Activated CD4-positive, alpha-beta memory T cell treated with anti-CD3 and anti-CD28 coated beads, Interleukin-2, amount 10 ng/mL, durations not matched to agents 7 days and 5 days (primary cell): ENCODE results near the gene SPG21. TPM values are rescaled to one million over a fixed set of nuclear protein-coding genes. Genes with fewer than 3 reads are reported as not detected.

Source experiments
- CTCF ChIA-PET: fragments of 350-600 bp; sonication (Branson Sonifier 250); formaldehyde crosslinking; loops from one replicate; lab custom pipeline; 2021; ENCODE audit warnings: antibody characterized with exemption, inconsistent platforms; lab: Charles Lee
- POLR2A ChIA-PET: fragments of 350-600 bp; sonication (Branson Sonifier 250); formaldehyde crosslinking; loops from one replicate; lab custom pipeline; 2021; ENCODE audit warnings: antibody characterized with exemption; lab: Charles Lee
- DNase-seq: peaks from one replicate; pipeline ENCODE4 v3.0.0-alpha.2; 2020
- H3K27ac Mint-ChIP-seq: one replicate; pipeline ENCODE4 v1.8.0; 2021; ENCODE audit warnings: mild to moderate bottlenecking, mixed read lengths
- H3K27me3 Mint-ChIP-seq: one replicate; pipeline ENCODE4 v1.8.0; 2021; ENCODE audit warnings: mixed read lengths
- H3K36me3 Mint-ChIP-seq: one replicate; pipeline ENCODE4 v1.8.0; 2021; ENCODE audit warnings: low read depth, mixed read lengths
- H3K4me1 Mint-ChIP-seq: one replicate; pipeline ENCODE4 v1.8.0; 2021; ENCODE audit warnings: mixed read lengths
- H3K4me3 Mint-ChIP-seq: one replicate; pipeline ENCODE4 v1.8.0; 2021; ENCODE audit warnings: mild to moderate bottlenecking, mixed read lengths
- H3K9me3 Mint-ChIP-seq: one replicate; pipeline ENCODE4 v1.8.0; 2021; ENCODE audit warnings: mixed read lengths
- total RNA-seq, 2 experiments: library from RNA; stranded (reverse); gene quantifications; one replicate each; pipeline ENCODE4 v1.2.3, GENCODE V29; 2021

The SPG21 gene
- total RNA-seq, 2 experiments from 2014 or later: 55.6 to 57.2 TPM

DNA sequence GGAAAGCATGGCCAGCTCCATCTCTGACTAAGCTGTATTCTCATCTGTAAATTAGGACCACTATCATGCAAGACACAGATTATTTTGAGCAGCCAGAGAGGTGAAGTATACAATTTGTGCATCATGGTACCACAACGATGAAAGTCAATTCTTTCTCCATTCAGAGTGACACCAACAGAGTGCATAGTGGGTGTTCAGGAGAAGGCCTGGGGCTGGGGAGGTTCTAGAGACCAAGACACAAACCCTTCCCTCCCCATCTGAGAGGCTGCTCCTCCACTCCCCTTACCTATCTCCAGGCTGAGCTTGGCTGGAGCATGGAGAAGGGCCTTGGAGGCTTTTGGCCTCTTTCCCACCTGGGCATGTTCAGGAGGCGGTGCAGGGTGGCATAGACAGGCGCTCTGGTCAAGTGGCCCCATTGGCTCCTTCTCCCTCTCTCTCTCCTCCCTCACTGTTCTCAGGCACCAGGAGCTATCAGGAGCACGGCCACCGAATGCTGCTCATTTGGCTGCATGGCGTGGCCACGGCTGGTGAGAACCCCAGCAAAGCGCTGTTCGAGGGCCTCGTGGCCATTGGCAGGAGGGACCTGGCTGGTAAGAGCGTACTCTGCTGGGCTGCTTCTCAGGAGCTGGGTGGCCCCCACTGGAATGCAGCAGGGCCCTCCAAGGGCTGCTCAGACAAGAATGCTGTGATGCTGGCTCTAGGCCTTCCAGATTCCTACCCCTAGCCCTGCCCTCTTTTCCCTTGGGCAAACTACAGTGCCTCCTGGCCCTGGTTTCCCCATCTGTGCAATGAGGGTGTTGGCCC is 40.1 kb downstream of the SPG21 start:
- H3K4me3 Mint-ChIP-seq: no peak overlapping the region
- H3K27me3 Mint-ChIP-seq: no peaks in the 10 kb centered on the region
- CTCF ChIA-PET: no interaction called here
- H3K36me3 Mint-ChIP-seq: no peaks in the 10 kb centered on the region
- no peaks in the 10 kb centered on the region for H3K9me3 Mint-ChIP-seq
- POLR2A ChIA-PET: no interaction called here
- no peak for DNase-seq
- no peak overlapping the region for H3K27ac Mint-ChIP-seq
- H3K4me1 Mint-ChIP-seq: no peaks in the 10 kb centered on the region

DNA sequence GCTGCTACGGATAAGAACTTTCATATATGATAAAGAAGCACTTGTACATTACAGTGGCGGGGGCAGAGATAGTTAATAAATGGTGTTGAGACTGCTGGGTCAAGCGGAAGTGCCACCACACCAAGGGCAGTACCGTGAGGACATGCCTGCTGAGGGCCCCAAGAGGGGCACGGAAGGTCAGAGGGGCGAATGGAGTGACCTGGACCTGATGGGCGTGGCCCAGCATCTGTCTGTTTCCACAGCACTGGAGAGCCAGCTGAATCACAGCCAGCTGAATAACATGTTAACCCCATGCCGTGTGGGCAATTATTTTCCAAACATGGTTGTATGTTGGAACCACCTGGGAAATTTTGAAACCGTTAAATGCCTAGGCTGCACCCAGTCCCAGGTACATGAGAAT is 40.8 kb downstream of the SPG21 start:
- Mint-ChIP-seq H3K4me3 (no peak overlapping the region), H3K4me1 (no peaks in the 10 kb centered on the region), H3K36me3 (no peaks in the 10 kb centered on the region), H3K27ac (no peak overlapping the region), H3K27me3 (no peaks in the 10 kb centered on the region), H3K9me3 (no peaks in the 10 kb centered on the region)
- DNase-seq: no peak
- ChIA-PET CTCF (no interaction called here), POLR2A (no interaction called here)

DNA sequence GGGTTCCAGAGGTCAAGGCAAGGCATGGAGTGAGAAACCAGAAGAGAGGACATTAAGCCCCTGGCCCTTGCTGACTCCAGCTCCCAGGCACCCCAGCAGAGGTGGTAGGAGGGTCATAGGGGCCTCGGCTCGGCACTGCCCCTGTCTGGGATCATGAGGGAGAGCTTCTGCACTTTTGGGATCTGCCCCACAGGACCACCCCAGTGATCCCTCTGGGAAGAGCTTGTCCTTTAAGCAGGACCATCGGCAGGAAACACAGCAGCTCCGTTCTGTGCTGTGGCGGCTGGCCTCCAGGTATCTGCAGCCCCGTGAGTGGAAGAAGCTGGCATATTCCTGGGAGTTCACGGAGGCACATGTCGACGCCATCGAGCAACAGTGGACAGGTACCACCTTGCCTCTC is 42.5 kb downstream of the SPG21 start:
- Mint-ChIP-seq H3K4me3 (no peak overlapping the region), H3K36me3 (no peaks in the 10 kb centered on the region), H3K27me3 (no peaks in the 10 kb centered on the region), H3K9me3 (no peaks in the 10 kb centered on the region), H3K4me1 (no peaks in the 10 kb centered on the region), H3K27ac (no peak overlapping the region)
- CTCF ChIA-PET: no interaction called here
- POLR2A ChIA-PET: no interaction called here
- no peak for DNase-seq

DNA sequence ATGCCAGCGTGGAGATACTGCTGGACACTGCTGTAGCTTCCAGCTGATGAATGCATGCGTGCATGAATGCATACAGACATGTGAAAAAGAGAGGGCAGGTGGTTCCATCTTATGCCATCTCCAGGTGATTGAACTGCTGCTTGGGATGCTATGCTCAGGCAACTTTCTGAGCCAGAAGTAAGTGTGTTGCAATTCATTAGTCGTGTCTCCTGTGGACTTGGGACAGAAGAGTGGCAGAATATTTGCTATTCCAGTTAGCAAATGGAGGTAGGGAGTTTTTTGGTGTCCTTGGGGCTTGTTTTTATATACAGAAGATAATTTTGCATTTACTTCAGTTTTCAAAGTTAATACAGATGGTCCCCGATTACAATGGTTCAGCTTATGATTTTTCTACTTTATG is 44.8 kb downstream of the SPG21 start:
- Mint-ChIP-seq H3K4me3 (no peak overlapping the region), H3K9me3 (no peaks in the 10 kb centered on the region), H3K27me3 (no peaks in the 10 kb centered on the region), H3K36me3 (no peaks in the 10 kb centered on the region), H3K4me1 (no peaks in the 10 kb centered on the region), H3K27ac (no peak overlapping the region)
- POLR2A ChIA-PET: interaction anchor here (1.0 kb wide), 2 partner anchors 43 to 44 kb away, joined by 3 read pairs; partner anchors contain the start of gene SPG21
- DNase-seq: no peak
- CTCF ChIA-PET: interaction anchor here (1.8 kb wide), 1 partner anchor 109 kb away, joined by 4 read pairs; no protein-coding TSS in a partner anchor

DNA sequence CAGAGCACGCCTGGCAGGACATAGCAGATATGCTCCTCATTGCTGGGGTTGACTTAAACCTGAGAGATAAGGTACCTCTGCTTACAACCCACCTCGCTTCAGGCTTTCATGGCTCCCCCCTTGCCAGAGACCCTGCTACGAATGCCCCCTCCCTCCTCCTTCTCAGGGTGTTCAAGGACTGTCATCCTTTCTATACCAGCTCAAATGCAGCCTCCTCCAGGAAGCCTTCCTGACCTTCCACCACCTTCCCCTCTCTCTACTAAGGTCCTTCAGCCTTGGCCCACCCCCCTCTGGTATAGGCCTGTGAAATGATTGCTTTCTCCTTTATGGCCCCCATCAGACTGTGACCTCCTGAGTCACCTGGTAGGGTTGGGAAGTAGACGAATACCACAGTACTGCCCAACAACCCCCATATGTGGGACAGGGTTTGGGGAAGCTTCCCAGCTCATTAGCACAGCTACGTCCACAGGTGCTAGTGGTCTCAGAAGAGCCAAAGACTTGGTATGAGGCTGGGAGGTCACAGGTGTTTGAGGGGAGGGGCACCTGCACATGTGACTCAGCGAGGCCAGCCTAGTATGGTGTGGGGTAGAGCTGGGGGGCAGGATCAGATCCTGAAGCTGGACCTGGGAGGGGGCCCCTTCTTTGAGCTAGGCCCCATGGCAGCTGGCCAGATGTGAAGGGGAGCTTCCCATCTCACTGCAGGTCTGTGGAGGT is 46.0 kb downstream of the SPG21 start:
- no peak overlapping the region for H3K27ac Mint-ChIP-seq
- POLR2A ChIA-PET: no interaction called here
- H3K4me1 Mint-ChIP-seq: no peaks in the 10 kb centered on the region
- no peak overlapping the region for H3K4me3 Mint-ChIP-seq
- CTCF ChIA-PET: interaction anchor here (1.8 kb wide), 1 partner anchor 108 kb away, joined by 4 read pairs; no protein-coding TSS in a partner anchor
- H3K27me3 Mint-ChIP-seq: no peaks in the 10 kb centered on the region
- DNase-seq: no peak
- H3K9me3 Mint-ChIP-seq: no peaks in the 10 kb centered on the region
- no peaks in the 10 kb centered on the region for H3K36me3 Mint-ChIP-seq

DNA sequence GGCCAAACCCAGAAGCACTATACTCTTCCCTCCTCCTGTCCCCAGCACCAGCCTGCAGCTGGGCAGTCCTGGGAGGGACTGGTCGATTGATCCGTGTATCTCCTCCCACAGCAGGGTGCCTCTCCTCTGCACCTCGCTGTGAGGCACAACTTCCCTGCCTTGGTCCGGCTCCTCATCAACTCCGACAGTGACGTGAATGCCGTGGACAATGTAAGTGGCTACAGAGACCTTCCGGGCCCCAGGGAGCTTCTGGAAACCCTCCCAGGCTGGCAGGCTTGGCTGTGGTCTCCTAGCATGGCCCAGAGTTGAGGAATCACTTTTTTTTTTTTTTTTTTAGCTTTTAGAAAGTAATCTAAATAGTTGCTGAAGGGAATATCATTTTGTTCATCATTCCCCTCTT is 47.4 kb downstream of the SPG21 start:
- Mint-ChIP-seq H3K27ac (no peak overlapping the region), H3K36me3 (no peaks in the 10 kb centered on the region), H3K4me3 (no peak overlapping the region), H3K9me3 (no peaks in the 10 kb centered on the region), H3K27me3 (no peaks in the 10 kb centered on the region), H3K4me1 (peaks cover 8% of the 10 kb centered on the region)
- DNase-seq: no peak
- POLR2A ChIA-PET: interaction anchor here (0.5 to 0.8 kb wide), 2 partner anchors 75 to 345 kb away, joined by 3 read pairs; no protein-coding TSS in a partner anchor
- CTCF ChIA-PET: interaction anchor here (0.6 kb wide), 1 partner anchor 522 kb away, joined by 3 read pairs; no protein-coding TSS in a partner anchor

DNA sequence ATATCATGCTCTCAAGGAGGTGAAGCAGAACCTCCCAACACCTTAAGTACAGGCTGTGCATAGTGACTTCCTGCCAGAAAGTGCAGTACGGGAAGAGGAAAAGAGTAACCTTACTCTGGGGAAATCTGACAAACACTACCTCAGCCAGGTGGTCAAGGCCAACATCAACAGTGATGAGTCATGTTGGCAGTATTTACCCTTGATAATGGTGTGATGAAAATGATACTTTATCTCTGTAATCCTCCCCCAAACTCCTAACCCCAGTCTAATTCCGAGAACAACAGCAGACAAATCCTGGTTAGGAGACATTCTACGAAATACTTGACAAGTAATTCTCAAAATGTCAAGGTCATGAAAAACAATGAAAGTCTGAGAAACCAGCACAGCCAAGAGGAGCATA is 51.5 kb downstream of the SPG21 start:
- DNase-seq: no peak
- Mint-ChIP-seq H3K4me1 (peaks cover 8% of the 10 kb centered on the region), H3K27ac (no peak overlapping the region), H3K27me3 (no peaks in the 10 kb centered on the region), H3K4me3 (no peak overlapping the region), H3K9me3 (no peaks in the 10 kb centered on the region), H3K36me3 (peaks cover 9% of the 10 kb centered on the region)
- POLR2A ChIA-PET: no interaction called here
- CTCF ChIA-PET: no interaction called here

DNA sequence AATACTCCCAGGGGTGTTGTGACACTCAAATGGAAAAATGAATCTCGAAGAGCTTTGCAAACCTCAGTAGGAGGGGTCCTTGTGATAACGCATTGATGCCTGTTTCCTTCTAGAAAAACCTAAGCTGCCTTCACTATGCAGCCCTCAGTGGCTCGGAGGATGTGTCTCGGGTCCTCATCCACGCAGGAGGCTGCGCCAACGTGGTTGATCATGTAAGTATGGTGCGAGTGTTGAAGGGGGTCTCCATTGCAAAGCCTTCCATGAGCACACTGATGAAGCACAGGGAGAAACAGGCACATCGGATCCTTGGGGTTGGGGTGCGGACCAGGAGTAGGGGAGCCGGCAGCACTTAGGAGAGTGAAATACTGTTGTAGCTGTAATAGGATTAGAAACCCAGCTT is 55.7 kb downstream of the SPG21 start:
- no peak overlapping the region for H3K4me3 Mint-ChIP-seq
- ChIA-PET POLR2A (no interaction called here), CTCF (no interaction called here)
- peaks cover 8% of the 10 kb centered on the region for H3K4me1 Mint-ChIP-seq
- H3K36me3 Mint-ChIP-seq: peaks cover 14% of the 10 kb centered on the region
- DNase-seq: no peak
- H3K27ac Mint-ChIP-seq: no peak overlapping the region
- no peaks in the 10 kb centered on the region for H3K27me3 Mint-ChIP-seq
- H3K9me3 Mint-ChIP-seq: no peaks in the 10 kb centered on the region

DNA sequence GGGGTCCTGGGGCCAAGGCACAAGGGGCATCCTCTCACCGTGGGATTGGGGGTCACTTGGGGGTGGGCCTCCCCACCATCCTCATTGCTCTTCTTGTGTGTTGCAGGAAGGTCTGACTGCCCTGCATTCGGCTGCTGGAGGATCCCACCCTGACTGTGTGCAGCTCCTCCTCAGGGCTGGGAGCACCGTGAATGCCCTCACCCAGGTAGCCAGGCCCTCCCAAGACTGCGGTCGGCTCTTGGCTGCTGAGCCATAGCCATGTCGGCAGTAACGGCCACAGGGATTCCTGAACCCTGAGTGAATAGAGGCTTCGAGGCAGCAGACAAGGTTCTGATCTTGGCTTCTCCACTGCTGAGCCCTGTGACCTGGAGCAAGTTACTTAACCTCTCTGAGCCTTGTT is 58.3 kb downstream of the SPG21 start:
- no peak overlapping the region for H3K27ac Mint-ChIP-seq
- H3K36me3 Mint-ChIP-seq: peaks cover 18% of the 10 kb centered on the region
- no peak for DNase-seq
- no peaks in the 10 kb centered on the region for H3K27me3 Mint-ChIP-seq
- CTCF ChIA-PET: interaction anchor here (1.0 kb wide), 1 partner anchor 280 kb away, joined by 3 read pairs; no protein-coding TSS in a partner anchor
- H3K4me3 Mint-ChIP-seq: no peak overlapping the region
- no peaks in the 10 kb centered on the region for H3K4me1 Mint-ChIP-seq
- H3K9me3 Mint-ChIP-seq: no peaks in the 10 kb centered on the region
- POLR2A ChIA-PET: no interaction called here

DNA sequence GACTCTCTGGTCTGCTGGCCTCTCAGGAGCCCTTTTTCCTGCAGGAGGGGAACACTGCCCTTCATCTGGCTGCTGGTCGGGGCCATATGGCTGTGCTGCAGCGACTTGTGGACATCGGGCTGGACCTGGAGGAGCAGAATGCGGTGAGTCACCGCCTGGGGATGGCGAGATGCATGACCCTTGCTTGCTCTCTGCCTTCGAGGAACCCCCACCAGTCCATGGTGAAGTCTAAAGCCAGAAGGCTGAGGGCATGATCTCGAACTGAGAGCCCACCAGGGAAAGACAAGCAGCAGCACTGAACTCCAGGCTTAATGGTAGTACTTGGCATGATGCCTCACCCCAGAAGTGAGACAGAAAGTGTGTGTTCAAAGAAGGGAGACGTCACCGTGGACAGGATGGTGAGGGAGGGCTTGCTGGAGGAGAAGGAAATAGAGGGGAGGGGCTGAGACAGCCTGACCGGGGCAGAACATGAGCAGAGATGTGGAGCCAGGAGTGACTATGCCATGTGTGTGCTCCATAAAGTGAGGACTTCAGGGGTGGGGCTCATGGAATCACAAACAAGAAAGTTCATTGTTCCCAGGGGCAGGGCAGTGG is 58.8 kb downstream of the SPG21 start:
- Mint-ChIP-seq H3K27ac (no peak overlapping the region), H3K4me3 (no peak overlapping the region), H3K27me3 (no peaks in the 10 kb centered on the region), H3K36me3 (peaks cover 18% of the 10 kb centered on the region), H3K4me1 (no peaks in the 10 kb centered on the region), H3K9me3 (no peaks in the 10 kb centered on the region)
- no peak for DNase-seq
- CTCF ChIA-PET: interaction anchor here (1.0 kb wide), 1 partner anchor 280 kb away, joined by 3 read pairs; no protein-coding TSS in a partner anchor
- POLR2A ChIA-PET: no interaction called here

DNA sequence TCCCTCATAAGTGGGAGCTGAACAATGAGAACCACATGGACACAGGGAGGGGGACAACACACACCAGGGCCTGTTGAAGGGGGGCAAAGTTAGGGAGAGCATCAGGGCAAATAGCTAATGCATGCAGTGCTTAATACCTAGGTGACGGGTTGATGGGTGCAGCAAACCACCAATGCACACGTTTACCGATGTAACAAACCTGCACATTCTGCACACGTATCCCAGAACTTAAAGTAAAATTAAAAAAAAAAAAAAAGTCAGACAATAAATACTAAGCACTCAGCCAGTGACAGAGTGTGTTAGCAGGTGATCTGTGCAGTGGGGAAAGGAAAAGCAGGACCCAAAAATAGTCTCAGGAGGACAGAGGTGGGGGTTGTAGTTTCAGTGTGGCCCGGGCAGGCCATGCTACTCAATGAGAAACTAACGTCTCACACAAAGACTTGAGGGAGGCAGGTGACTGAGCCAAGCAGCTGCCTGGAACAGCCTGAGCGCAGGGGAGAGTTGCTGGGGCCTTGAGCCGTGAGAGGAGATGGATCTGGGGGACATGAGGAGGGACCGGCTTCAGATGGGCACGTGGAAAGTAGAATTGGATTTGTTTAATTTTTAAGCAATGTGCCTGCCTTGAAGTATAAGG is 59.6 kb downstream of the SPG21 start:
- Mint-ChIP-seq H3K9me3 (no peaks in the 10 kb centered on the region), H3K27ac (no peak overlapping the region), H3K36me3 (peaks cover 18% of the 10 kb centered on the region), H3K27me3 (no peaks in the 10 kb centered on the region), H3K4me1 (no peaks in the 10 kb centered on the region), H3K4me3 (no peak overlapping the region)
- DNase-seq: no peak
- ChIA-PET CTCF (no interaction called here), POLR2A (interaction anchor here (1.1 kb wide), 1 partner anchor 18 kb away, joined by 3 read pairs; the partner anchor contains the start of gene ANKDD1A)

DNA sequence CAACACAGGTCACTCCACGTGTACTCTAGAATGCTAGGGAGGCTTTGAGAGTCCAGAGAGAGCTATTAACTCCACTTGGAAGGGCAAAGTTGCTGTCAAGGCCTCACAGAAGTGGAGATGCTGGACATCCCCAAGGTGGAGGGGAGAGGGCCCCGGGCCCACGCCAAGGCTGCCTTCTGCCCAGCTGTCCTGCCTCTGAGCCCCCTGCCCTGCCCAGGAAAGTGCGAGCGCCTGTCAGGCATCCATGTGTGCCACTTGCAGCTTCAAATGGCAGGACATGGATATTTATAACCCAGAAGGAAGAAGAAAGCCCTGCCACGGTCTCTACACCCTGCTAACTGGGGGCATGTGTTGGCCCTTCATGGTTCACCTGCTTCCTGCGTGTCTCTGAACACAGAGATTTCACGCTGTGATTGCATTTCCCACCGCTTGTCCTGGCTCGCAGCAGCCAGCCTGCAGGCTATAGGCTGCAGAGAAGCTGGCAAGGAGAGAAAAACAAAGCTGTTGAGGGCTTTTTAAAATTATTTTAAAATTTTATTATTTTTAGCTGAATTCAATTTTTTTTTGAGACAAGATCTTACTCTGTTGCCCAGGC is 61.0 kb downstream of the SPG21 start:
- CTCF ChIA-PET: interaction anchor here (0.6 kb wide), 1 partner anchor 91 kb away, joined by 3 read pairs; no protein-coding TSS in a partner anchor
- Mint-ChIP-seq H3K36me3 (peaks cover 10% of the 10 kb centered on the region), H3K4me1 (no peaks in the 10 kb centered on the region), H3K4me3 (no peak overlapping the region), H3K27ac (no peak overlapping the region), H3K27me3 (no peaks in the 10 kb centered on the region), H3K9me3 (no peaks in the 10 kb centered on the region)
- no peak for DNase-seq
- POLR2A ChIA-PET: interaction anchor here (1.1 kb wide), 1 partner anchor 17 kb away, joined by 3 read pairs; the partner anchor contains the start of gene ANKDD1A
